HEK293 (cell line): ENCODE measurements around the gene MLLT6.

Experiments
- GLIS1 ChIP-seq: fragments of 450-650 bp; formaldehyde crosslinking; IDR thresholded peaks from 2 replicates; pipeline ENCODE4 v1.5.1; 2016; ENCODE audit warnings: missing biosample characterization, missing genetic modification characterization
- KLF1 ChIP-seq: fragments of 450-650 bp; formaldehyde crosslinking; IDR thresholded peaks from 2 replicates; pipeline ENCODE4 v1.5.1; 2016; ENCODE audit warnings: missing biosample characterization, missing genetic modification characterization
- KLF8 ChIP-seq: fragments of 450-650 bp; formaldehyde crosslinking; IDR thresholded peaks from 2 replicates; pipeline ENCODE4 v1.5.1; 2016; ENCODE audit warnings: missing biosample characterization, missing genetic modification characterization
- MZF1 ChIP-seq: fragments of 450-650 bp; formaldehyde crosslinking; IDR thresholded peaks from 2 replicates; pipeline ENCODE4 v1.5.1; 2017; ENCODE audit warnings: missing biosample characterization, missing genetic modification characterization, borderline replicate concordance
- WT1 ChIP-seq: fragments of 450-650 bp; formaldehyde crosslinking; IDR thresholded peaks from 2 replicates; pipeline ENCODE4 v1.5.1; 2016; ENCODE audit warnings: missing biosample characterization, missing genetic modification characterization
- ZBTB48 ChIP-seq: fragments of 450-650 bp; formaldehyde crosslinking; IDR thresholded peaks from 2 replicates; pipeline ENCODE4 v1.5.1; 2016; ENCODE audit warnings: missing biosample characterization, missing genetic modification characterization
- ZFHX2 ChIP-seq: fragments of 450-650 bp; formaldehyde crosslinking; conservative IDR thresholded peaks from 2 replicates; pipeline ENCODE4 v1.5.1; 2016; ENCODE audit warnings: missing biosample characterization, missing genetic modification characterization
- ZFP69B ChIP-seq: fragments of 450-650 bp; formaldehyde crosslinking; IDR thresholded peaks from 2 replicates; pipeline ENCODE4 v1.5.1; 2016; ENCODE audit warnings: missing biosample characterization, missing genetic modification characterization
- ZIC2 ChIP-seq: fragments of 450-650 bp; formaldehyde crosslinking; IDR thresholded peaks from 2 replicates; pipeline ENCODE4 v1.5.1; 2016; ENCODE audit warnings: missing biosample characterization, missing genetic modification characterization
- ZNF2 ChIP-seq: fragments of 450-650 bp; formaldehyde crosslinking; IDR thresholded peaks from 2 replicates; pipeline ENCODE4 v1.5.1; 2016; ENCODE audit warnings: missing biosample characterization, missing genetic modification characterization
- ZNF391 ChIP-seq: fragments of 450-650 bp; formaldehyde crosslinking; IDR thresholded peaks from 2 replicates; pipeline ENCODE4 v1.5.1; 2016; ENCODE audit warnings: low read depth, missing biosample characterization, missing genetic modification characterization, borderline replicate concordance
- ZSCAN16 ChIP-seq: fragments of 450-650 bp; formaldehyde crosslinking; IDR thresholded peaks from 2 replicates; pipeline ENCODE4 v1.5.1; 2016; ENCODE audit warnings: missing biosample characterization, missing genetic modification characterization
- ZSCAN23 ChIP-seq: fragments of 450-650 bp; formaldehyde crosslinking; IDR thresholded peaks from 2 replicates; pipeline ENCODE4 v1.5.1; 2016; ENCODE audit warnings: missing biosample characterization, missing genetic modification characterization
- TF ChIP-seq, protein P1 (sequence below): fragments of 450-650 bp; formaldehyde crosslinking; IDR thresholded peaks from 2 replicates; pipeline ENCODE4 v1.5.1; 2017; ENCODE audit warnings: missing biosample characterization, missing genetic modification characterization
- TF ChIP-seq, protein P2 (sequence below): fragments of 450-650 bp; formaldehyde crosslinking; IDR thresholded peaks from 2 replicates; pipeline ENCODE4 v1.5.1; 2016; ENCODE audit warnings: missing biosample characterization, missing genetic modification characterization
- TF ChIP-seq, protein P3 (sequence below): fragments of 450-650 bp; formaldehyde crosslinking; IDR thresholded peaks from 2 replicates; pipeline ENCODE4 v1.5.1; 2016; ENCODE audit warnings: missing biosample characterization, missing genetic modification characterization
- TF ChIP-seq, protein P4 (sequence below): fragments of 450-650 bp; formaldehyde crosslinking; IDR thresholded peaks from 2 replicates; pipeline ENCODE4 v1.5.1; 2016; ENCODE audit warnings: missing biosample characterization, missing genetic modification characterization
- TF ChIP-seq, protein P5 (sequence below): fragments of 450-650 bp; formaldehyde crosslinking; IDR thresholded peaks from 2 replicates; pipeline ENCODE4 v1.5.1; 2017; ENCODE audit warnings: missing biosample characterization, missing genetic modification characterization
- TF ChIP-seq, protein P6 (sequence below): fragments of 450-650 bp; formaldehyde crosslinking; IDR thresholded peaks from 2 replicates; pipeline ENCODE4 v1.5.1; 2016; ENCODE audit warnings: missing biosample characterization, missing genetic modification characterization

The MLLT6 gene

DNA sequence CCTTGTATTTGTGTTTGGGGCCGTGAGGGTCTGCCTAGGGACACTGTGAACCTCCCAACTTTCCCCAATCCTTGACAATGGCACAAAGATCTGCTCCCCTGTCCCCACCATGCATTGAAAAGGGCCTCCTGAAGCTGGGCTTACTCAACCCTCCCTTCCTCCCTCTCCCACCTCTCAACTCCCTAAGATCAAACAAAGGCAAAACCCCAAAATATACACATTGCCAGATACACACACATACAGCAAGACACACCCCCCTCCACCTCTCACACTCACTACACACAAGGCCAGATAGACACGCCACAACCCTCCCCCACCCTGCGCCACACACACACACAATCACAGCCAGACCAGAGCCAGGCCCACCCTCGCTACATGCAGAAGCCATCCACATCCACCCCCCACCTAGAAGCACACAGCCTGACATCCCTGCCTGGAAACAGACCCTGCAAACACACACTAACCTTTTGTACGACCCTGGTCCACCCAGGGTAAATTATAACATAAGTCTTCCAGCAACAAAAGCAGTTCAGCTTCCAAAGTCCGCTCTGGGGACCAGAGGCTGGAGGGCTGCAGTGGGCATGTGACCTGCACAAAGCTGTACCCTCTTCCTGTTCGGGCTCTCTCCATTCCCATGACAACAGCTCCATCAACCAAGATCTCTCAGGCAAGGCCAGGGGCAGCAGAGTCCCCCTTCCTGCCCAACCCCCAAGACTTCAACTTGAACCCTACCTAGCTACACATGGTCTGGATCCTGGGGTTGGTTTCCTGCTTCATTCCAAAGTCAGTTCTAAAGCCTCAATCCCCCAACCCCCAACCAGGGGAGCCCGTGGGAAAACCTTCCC is 41.2 kb downstream of the MLLT6 start (continued):
- TF ChIP-seq, protein P1, sequence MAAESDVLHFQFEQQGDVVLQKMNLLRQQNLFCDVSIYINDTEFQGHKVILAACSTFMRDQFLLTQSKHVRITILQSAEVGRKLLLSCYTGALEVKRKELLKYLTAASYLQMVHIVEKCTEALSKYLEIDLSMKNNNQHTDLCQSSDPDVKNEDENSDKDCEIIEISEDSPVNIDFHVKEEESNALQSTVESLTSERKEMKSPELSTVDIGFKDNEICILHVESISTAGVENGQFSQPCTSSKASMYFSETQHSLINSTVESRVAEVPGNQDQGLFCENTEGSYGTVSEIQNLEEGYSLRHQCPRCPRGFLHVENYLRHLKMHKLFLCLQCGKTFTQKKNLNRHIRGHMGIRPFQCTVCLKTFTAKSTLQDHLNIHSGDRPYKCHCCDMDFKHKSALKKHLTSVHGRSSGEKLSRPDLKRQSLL (tag by site-specific recombination): 0 out of 2 replicates have a peak, but pooled peaks have one; percentile 44
- TF ChIP-seq, protein P2, sequence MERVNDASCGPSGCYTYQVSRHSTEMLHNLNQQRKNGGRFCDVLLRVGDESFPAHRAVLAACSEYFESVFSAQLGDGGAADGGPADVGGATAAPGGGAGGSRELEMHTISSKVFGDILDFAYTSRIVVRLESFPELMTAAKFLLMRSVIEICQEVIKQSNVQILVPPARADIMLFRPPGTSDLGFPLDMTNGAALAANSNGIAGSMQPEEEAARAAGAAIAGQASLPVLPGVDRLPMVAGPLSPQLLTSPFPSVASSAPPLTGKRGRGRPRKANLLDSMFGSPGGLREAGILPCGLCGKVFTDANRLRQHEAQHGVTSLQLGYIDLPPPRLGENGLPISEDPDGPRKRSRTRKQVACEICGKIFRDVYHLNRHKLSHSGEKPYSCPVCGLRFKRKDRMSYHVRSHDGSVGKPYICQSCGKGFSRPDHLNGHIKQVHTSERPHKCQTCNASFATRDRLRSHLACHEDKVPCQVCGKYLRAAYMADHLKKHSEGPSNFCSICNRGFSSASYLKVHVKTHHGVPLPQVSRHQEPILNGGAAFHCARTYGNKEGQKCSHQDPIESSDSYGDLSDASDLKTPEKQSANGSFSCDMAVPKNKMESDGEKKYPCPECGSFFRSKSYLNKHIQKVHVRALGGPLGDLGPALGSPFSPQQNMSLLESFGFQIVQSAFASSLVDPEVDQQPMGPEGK: peak; percentile 14
- TF ChIP-seq KLF8 (tag by site-specific recombination): peak; percentile 36; the same call in 1 of the 2 replicates
- peak; percentile 66 for TF ChIP-seq GLIS1 (tag by site-specific recombination)
- peak; percentile 20 for TF ChIP-seq ZIC2
- TF ChIP-seq ZBTB48 (tag by site-specific recombination): peak; percentile 48; the same call in 1 of the 2 replicates
- no peak for TF ChIP-seq ZFP69B (tag by site-specific recombination)
- TF ChIP-seq ZSCAN16: no peak
- peak; percentile 89 for TF ChIP-seq WT1 (tag by site-specific recombination)
- TF ChIP-seq, protein P3, sequence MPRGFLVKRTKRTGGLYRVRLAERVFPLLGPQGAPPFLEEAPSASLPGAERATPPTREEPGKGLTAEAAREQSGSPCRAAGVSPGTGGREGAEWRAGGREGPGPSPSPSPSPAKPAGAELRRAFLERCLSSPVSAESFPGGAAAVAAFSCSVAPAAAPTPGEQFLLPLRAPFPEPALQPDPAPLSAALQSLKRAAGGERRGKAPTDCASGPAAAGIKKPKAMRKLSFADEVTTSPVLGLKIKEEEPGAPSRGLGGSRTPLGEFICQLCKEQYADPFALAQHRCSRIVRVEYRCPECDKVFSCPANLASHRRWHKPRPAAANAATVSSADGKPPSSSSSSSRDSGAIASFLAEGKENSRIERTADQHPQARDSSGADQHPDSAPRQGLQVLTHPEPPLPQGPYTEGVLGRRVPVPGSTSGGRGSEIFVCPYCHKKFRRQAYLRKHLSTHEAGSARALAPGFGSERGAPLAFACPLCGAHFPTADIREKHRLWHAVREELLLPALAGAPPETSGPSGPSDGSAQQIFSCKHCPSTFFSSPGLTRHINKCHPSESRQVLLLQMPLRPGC: peak; percentile 35; the same call in 1 of the 2 replicates
- TF ChIP-seq, protein P4, sequence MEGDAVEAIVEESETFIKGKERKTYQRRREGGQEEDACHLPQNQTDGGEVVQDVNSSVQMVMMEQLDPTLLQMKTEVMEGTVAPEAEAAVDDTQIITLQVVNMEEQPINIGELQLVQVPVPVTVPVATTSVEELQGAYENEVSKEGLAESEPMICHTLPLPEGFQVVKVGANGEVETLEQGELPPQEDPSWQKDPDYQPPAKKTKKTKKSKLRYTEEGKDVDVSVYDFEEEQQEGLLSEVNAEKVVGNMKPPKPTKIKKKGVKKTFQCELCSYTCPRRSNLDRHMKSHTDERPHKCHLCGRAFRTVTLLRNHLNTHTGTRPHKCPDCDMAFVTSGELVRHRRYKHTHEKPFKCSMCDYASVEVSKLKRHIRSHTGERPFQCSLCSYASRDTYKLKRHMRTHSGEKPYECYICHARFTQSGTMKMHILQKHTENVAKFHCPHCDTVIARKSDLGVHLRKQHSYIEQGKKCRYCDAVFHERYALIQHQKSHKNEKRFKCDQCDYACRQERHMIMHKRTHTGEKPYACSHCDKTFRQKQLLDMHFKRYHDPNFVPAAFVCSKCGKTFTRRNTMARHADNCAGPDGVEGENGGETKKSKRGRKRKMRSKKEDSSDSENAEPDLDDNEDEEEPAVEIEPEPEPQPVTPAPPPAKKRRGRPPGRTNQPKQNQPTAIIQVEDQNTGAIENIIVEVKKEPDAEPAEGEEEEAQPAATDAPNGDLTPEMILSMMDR (tag by site-specific recombination): no peak
- TF ChIP-seq ZNF391 (tag by site-specific recombination): 0 out of 2 replicates have a peak, but pooled peaks have one; percentile 18
- TF ChIP-seq, protein P5, sequence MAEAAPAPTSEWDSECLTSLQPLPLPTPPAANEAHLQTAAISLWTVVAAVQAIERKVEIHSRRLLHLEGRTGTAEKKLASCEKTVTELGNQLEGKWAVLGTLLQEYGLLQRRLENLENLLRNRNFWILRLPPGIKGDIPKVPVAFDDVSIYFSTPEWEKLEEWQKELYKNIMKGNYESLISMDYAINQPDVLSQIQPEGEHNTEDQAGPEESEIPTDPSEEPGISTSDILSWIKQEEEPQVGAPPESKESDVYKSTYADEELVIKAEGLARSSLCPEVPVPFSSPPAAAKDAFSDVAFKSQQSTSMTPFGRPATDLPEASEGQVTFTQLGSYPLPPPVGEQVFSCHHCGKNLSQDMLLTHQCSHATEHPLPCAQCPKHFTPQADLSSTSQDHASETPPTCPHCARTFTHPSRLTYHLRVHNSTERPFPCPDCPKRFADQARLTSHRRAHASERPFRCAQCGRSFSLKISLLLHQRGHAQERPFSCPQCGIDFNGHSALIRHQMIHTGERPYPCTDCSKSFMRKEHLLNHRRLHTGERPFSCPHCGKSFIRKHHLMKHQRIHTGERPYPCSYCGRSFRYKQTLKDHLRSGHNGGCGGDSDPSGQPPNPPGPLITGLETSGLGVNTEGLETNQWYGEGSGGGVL (tag by site-specific recombination): peak; percentile 88
- TF ChIP-seq ZFHX2 (tag by site-specific recombination): peak; percentile 32
- peak; percentile 91 for TF ChIP-seq ZNF2 (tag by site-specific recombination)
- TF ChIP-seq, protein P6, sequence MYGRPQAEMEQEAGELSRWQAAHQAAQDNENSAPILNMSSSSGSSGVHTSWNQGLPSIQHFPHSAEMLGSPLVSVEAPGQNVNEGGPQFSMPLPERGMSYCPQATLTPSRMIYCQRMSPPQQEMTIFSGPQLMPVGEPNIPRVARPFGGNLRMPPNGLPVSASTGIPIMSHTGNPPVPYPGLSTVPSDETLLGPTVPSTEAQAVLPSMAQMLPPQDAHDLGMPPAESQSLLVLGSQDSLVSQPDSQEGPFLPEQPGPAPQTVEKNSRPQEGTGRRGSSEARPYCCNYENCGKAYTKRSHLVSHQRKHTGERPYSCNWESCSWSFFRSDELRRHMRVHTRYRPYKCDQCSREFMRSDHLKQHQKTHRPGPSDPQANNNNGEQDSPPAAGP (tag by site-specific recombination): peak; percentile 88
- TF ChIP-seq KLF1 (tag by site-specific recombination): peak; percentile 84
- TF ChIP-seq ZSCAN23: peak; percentile 83; the same call in 1 of the 2 replicates
- TF ChIP-seq MZF1: no peak
